Right lobe of liver (tissue), 6 donors: Measurements from ENCODE around the gene PIGR. TPM values are rescaled to one million over a fixed set of nuclear protein-coding genes. Genes with fewer than 3 reads are reported as not detected.

Source experiments
- ATAC-seq, 4 donors: fragments of 200-7000 bp; cut with Tn5 transposase; one replicate each; pipeline ENCODE4 v1.9.1; 2020; ENCODE audit warnings: mild to moderate bottlenecking in 4 of 4, moderate library complexity in 4 of 4
- DNase-seq, 3 donors: peaks; one replicate each; pipeline ENCODE4 v3.0.0-alpha.2; 2020
- H3K27ac ChIP-seq, 3 donors: fragments of 200-600 bp; one replicate each; pipeline ENCODE4 v1.8.0; 2022
- H3K27me3 ChIP-seq, 2 donors: fragments of 200-600 bp; one replicate each; pipeline ENCODE4 v1.8.0; 2022
- H3K36me3 ChIP-seq, 4 donors: fragments of 200-600 bp; sonication (generic) in 1 of 4; one replicate each; pipeline versions ENCODE4 v1.5.1 to v1.8.0; 2017 to 2022; ENCODE audit warnings: control low read depth in 1 of 4
- H3K4me1 ChIP-seq, 4 donors: fragments of 200-600 bp; sonication (generic) in 1 of 4; one replicate each; pipeline versions ENCODE4 v1.5.1 to v1.8.0; 2017 to 2022; ENCODE audit warnings: control low read depth in 1 of 4
- H3K4me3 ChIP-seq, 3 donors: fragments of 200-600 bp; one replicate each; pipeline ENCODE4 v1.8.0; 2022
- H3K9me3 ChIP-seq, 4 donors: fragments of 200-600 bp; sonication (generic) in 1 of 4; one replicate each; pipeline versions ENCODE4 v1.5.1 to v1.8.0; 2017 to 2022; ENCODE audit warnings: control low read depth in 1 of 4
- CTCF ChIP-seq, 4 donors: fragments of 200-600 bp in 3 of 4; fragments of 450-650 bp in 1 of 4; IDR thresholded peaks; one replicate each; pipeline versions ENCODE4 v1.5.1 to v1.8.0; 2016 to 2022; ENCODE audit warnings: antibody characterized with exemption in 4 of 4, mild to moderate bottlenecking in 2 of 4
- POLR2A ChIP-seq: fragments of 450-650 bp; IDR thresholded peaks from one replicate; pipeline ENCODE4 v1.6.1; 2017; ENCODE audit warnings: antibody characterized with exemption, mild to moderate bottlenecking
- whole genome bisulfite sequencing: methylation state at CpG from one replicate; pipeline ENCODE4 v1.1.6; 2018; ENCODE audit warnings: low coverage, low lambda C conversion rate; ENCODE audit not compliant: insufficient coverage; ENCODE audit errors: missing lambda C conversion rate; 5-methylcytosine and 5-hydroxymethylcytosine counted together
- intact Hi-C, 2 donors: fragments of 100-400 bp; cut with DNase I; formaldehyde crosslinking; loops; one replicate each; pipeline versions ENCODE4 v1.11.2 to v1.14.1; 2022
- total RNA-seq, 6 experiments: library from RNA; depleted of rRNA in 2 of 6; stranded (reverse); fragments of >200 nt in 2 of 6; fragmentation: NEBNext Ultra II Directional in 3 of 6; extraction: Animal tissue kit (Norgen Biotek cat#: 25700) in 3 of 6; gene quantifications; one replicate each; pipeline versions ENCODE4 v1.1.0 to v1.2.4, GENCODE V29; 2016 to 2023
- donor health status: DM: no; HTN: yes; CAD: no.
- donor health status: DM: no; HTN: no; CAD: no.
- donor health status: DM: no; HTN: no; CAD: no.
- donor health status: DM: no; HTN: yes; CAD: no.
- donor health status: DM: no; HTN: yes; CAD: no.

PIGR gene
- total RNA-seq, 6 experiments from 2014 or later, result 20.6 to 134 (median 85.1) TPM

- intact Hi-C loops, result no loop called here
- Histone ChIP-seq H3K27ac (no peak overlapping the region), H3K4me3 (no peak overlapping the region), H3K9me3 (no peaks in the 10 kb centered on the region), H3K36me3 (peaks cover 0 to 5% (median 0%) of the 10 kb centered on the region in 4 donors), H3K27me3 (no peaks in the 10 kb centered on the region), H3K4me1 (peaks cover 0 to 28% (median 7%) of the 10 kb centered on the region in 4 donors)
- TF ChIP-seq CTCF (IDR thresholded peaks at IDR 0.05), result no peak
- TF ChIP-seq POLR2A, result no peak
- DNase-seq (no peak), ATAC-seq (no peak)
- WGBS, result 100% methylated on average over 2 of the region's 3 CpGs
These were observed 5.7 kb downstream of the PIGR start for GRCh38 chr1:206940588-206940936.

- ATAC-seq, result no peak
- 69% methylated on average over 5 of the region's 9 CpGs for WGBS
- TF ChIP-seq POLR2A (no peak), CTCF (IDR thresholded peaks at IDR 0.05) (no peak)
- Histone ChIP-seq H3K36me3 (peaks cover 0 to 5% (median 0%) of the 10 kb centered on the region in 4 donors), H3K4me1 (peaks cover 0 to 22% (median 4%) of the 10 kb centered on the region in 4 donors), H3K27ac (no peak overlapping the region), H3K4me3 (no peak overlapping the region), H3K9me3 (no peaks in the 10 kb centered on the region), H3K27me3 (no peaks in the 10 kb centered on the region)
- no peak for DNase-seq
- intact Hi-C loops, result loop anchor here (5.0 kb wide), 2 partner anchors 32 to 37 kb away; partner anchors contain the start of gene FCAMR (in 1 of the 2)
These were observed 6.3 kb downstream of the PIGR start for GRCh38 chr1:206939841-206940587.

GRCh38 chr1:206939131-206939530, 7.1 kb downstream of the PIGR start:
- no peaks in the 10 kb centered on the region for H3K9me3 ChIP-seq
- TF ChIP-seq POLR2A, result no peak
- no peak for TF ChIP-seq CTCF (IDR thresholded peaks at IDR 0.05)
- no peak overlapping the region for H3K27ac ChIP-seq
- no peak overlapping the region for H3K4me3 ChIP-seq
- H3K4me1 ChIP-seq, result peaks cover 0 to 15% (median 4%) of the 10 kb centered on the region in 4 donors
- no peaks in the 10 kb centered on the region for H3K27me3 ChIP-seq
- peaks cover 0 to 5% (median 0%) of the 10 kb centered on the region in 4 donors for H3K36me3 ChIP-seq
- ATAC-seq (no peak), DNase-seq (no peak)
- WGBS, result 90% methylated on average over 3 of the region's 13 CpGs
- intact Hi-C loops, result loop anchor here (5.0 kb wide), 2 partner anchors 33 to 38 kb away; partner anchors contain the start of gene FCAMR (in 1 of the 2)

- Histone ChIP-seq H3K27ac (no peak overlapping the region), H3K4me3 (no peak overlapping the region), H3K4me1 (peaks cover 0 to 12% (median 4%) of the 10 kb centered on the region in 4 donors), H3K27me3 (no peaks in the 10 kb centered on the region), H3K9me3 (no peaks in the 10 kb centered on the region), H3K36me3 (peaks cover 0 to 5% (median 0%) of the 10 kb centered on the region in 4 donors)
- no peak for DNase-seq
- 64% methylated on average over 4 of the region's 6 CpGs for WGBS
- no peak for TF ChIP-seq CTCF (IDR thresholded peaks at IDR 0.05)
- no peak for TF ChIP-seq POLR2A
- ATAC-seq, result peak in 1 of 4 donors; percentile 9
- intact Hi-C loops, result loop anchor here (5.0 kb wide), 2 partner anchors 35 to 40 kb away; partner anchors contain the start of gene FCAMR (in 1 of the 2)
These were observed 8.8 kb downstream of the PIGR start for GRCh38 chr1:206937425-206937824.
